ENCODE results near the gene SMOC2.

The SMOC2 gene

GRCh38 chr6:168499045-168499650 lies 58.2 kb downstream of the SMOC2 start:
- no peak for DNase-seq
- H3K36me3 Mint-ChIP-seq (ENCODE audit: low read depth), result no peaks in the 10 kb centered on the region
- no peak overlapping the region for H3K27ac Mint-ChIP-seq
- no peaks in the 10 kb centered on the region for H3K9me3 Mint-ChIP-seq
- no peak overlapping the region for H3K4me3 Mint-ChIP-seq
- peaks cover 8% of the 10 kb centered on the region for H3K27me3 Mint-ChIP-seq
- H3K4me1 Mint-ChIP-seq (ENCODE audit: low read depth), result no peaks in the 10 kb centered on the region

DNA sequence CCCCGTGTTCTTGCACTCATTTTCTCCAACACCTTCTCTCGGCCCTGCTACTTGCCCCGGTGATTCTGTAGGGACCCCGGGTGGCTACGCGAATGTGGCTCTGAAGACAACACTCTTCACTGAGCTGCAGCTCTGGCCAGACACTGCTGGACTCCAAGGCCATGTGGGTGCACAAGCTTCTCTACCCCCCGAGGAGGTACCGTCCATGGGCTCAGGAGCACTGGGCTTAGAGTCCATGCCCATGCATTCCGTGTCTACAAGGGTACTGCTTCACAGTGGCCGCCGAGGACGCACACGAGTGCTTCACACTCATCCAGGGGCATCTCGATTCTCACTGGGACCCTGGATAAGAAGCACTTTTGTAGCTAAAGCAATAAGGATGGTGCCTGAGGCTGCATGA lies 59.5 kb downstream of the SMOC2 start:
- H3K4me1 Mint-ChIP-seq (ENCODE audit: low read depth), result no peaks in the 10 kb centered on the region
- DNase-seq, result no peak
- H3K27me3 Mint-ChIP-seq, result peaks cover 8% of the 10 kb centered on the region
- no peaks in the 10 kb centered on the region for H3K9me3 Mint-ChIP-seq
- no peaks in the 10 kb centered on the region for H3K36me3 Mint-ChIP-seq (ENCODE audit: low read depth)
- no peak overlapping the region for H3K4me3 Mint-ChIP-seq
- no peak overlapping the region for H3K27ac Mint-ChIP-seq

DNA sequence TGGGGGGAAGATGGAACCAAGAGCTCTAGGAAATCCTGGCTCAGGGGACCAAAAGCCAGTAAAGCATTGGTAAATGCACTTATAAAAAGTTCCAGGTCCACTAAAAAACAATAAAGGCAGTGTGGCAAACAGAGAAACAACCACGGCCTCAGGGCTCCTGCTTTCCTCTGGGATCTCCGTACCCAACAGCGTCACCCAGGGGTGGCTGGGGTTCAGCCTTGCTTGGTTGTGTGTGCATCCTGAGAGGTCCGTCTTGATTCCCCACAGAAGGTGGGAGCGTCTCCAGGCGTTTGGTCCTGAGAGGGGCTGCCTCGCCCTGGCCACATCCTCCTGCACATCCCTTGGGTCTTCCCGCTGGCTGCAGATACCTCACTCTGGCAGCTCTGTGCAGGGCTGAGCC lies 60.6 kb downstream of the SMOC2 start:
- Mint-ChIP-seq H3K27ac (no peak overlapping the region), H3K4me1 (ENCODE audit: low read depth) (peaks cover 2% of the 10 kb centered on the region), H3K27me3 (peaks cover 8% of the 10 kb centered on the region), H3K4me3 (no peak overlapping the region), H3K36me3 (ENCODE audit: low read depth) (no peaks in the 10 kb centered on the region), H3K9me3 (no peaks in the 10 kb centered on the region)
- no peak for DNase-seq

GRCh38 chr6:168504366-168504765 lies 63.4 kb downstream of the SMOC2 start:
- Mint-ChIP-seq H3K4me1 (ENCODE audit: low read depth) (peaks cover 3% of the 10 kb centered on the region), H3K36me3 (ENCODE audit: low read depth) (no peaks in the 10 kb centered on the region), H3K4me3 (no peak overlapping the region), H3K9me3 (no peaks in the 10 kb centered on the region), H3K27ac (no peak overlapping the region), H3K27me3 (peaks cover 13% of the 10 kb centered on the region)
- DNase-seq, result no peak

- DNase-seq, result no peak
- H3K36me3 Mint-ChIP-seq (ENCODE audit: low read depth), result no peaks in the 10 kb centered on the region
- peaks cover 3% of the 10 kb centered on the region for H3K4me1 Mint-ChIP-seq (ENCODE audit: low read depth)
- H3K9me3 Mint-ChIP-seq, result no peaks in the 10 kb centered on the region
- peaks cover 19% of the 10 kb centered on the region for H3K27me3 Mint-ChIP-seq
- H3K4me3 Mint-ChIP-seq, result no peak overlapping the region
- no peak overlapping the region for H3K27ac Mint-ChIP-seq
Measured at GRCh38 chr6:168506460-168506859, 65.5 kb downstream of the SMOC2 start.

DNA sequence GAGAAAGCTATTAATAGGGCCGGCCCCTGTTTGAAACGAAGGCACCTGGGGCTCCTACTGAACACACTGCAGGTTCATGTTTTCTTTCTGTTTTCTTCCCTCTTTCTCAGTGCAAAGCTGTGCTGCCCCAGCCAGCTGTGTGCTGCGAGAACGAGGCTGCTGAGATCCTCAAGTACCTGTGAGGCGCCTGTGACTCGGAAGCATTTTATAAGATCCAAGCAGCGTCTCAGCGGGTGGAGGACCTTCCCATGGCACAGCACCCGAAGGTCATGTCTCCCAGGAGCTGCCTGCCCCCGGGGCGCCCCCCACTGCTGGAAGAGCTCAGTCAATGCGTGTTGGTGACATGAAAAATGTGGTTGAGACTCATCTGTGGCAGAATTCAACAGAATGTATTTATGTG lies 66.3 kb downstream of the SMOC2 start:
- Mint-ChIP-seq H3K27me3 (peaks cover 14% of the 10 kb centered on the region), H3K4me3 (no peak overlapping the region), H3K9me3 (no peaks in the 10 kb centered on the region), H3K4me1 (ENCODE audit: low read depth) (peaks cover 3% of the 10 kb centered on the region), H3K27ac (no peak overlapping the region), H3K36me3 (ENCODE audit: low read depth) (no peaks in the 10 kb centered on the region)
- DNase-seq, result no peak

DNA sequence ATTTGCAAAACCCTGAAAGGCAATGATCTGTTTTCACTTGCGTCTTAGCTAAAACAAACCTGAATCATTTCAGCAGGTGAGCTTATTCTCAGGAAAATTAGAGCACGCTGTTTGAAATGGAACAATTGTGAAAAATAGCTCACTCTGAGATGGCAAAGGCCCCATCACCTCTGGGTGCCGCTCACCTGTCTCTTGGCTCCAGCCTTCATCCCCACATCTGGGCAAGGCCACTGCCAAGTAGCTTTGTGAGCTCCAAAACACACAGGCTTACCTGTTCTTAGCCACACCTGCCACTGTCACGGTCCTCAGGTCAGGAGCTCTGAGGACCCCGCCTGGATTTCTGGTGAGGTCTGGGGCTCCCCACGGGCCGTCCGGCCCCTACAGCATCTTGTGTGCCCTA lies 66.7 kb downstream of the SMOC2 start:
- Mint-ChIP-seq H3K4me1 (ENCODE audit: low read depth) (peaks cover 3% of the 10 kb centered on the region), H3K36me3 (ENCODE audit: low read depth) (no peaks in the 10 kb centered on the region), H3K27ac (no peak overlapping the region), H3K27me3 (peaks cover 13% of the 10 kb centered on the region), H3K9me3 (no peaks in the 10 kb centered on the region), H3K4me3 (no peak overlapping the region)
- DNase-seq, result no peak

DNA sequence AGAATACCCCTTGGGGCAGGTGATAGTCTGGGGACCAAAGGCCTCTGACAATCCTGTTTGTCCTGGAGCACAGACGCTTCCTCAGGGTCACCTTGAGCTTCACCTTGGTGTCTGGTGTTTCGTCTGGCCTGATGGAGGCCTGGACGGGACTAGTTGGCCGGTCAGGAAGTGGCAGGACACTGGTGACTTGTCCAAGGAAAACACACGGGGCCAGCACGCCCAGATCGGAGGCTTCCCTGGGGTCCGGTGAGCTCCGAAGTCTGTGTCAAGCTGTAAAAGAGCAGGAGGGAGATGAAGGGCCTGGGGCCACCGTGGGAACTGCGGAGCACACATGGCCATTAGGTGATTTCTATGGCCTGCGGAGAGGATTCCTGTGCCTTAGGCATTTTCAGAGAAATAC lies 67.9 kb downstream of the SMOC2 start:
- Mint-ChIP-seq H3K4me3 (no peak overlapping the region), H3K4me1 (ENCODE audit: low read depth) (peaks cover 3% of the 10 kb centered on the region), H3K9me3 (no peaks in the 10 kb centered on the region), H3K36me3 (ENCODE audit: low read depth) (no peaks in the 10 kb centered on the region), H3K27ac (no peak overlapping the region), H3K27me3 (peaks cover 13% of the 10 kb centered on the region)
- DNase-seq, result no peak

- Mint-ChIP-seq H3K4me3 (no peak overlapping the region), H3K27me3 (peaks cover 19% of the 10 kb centered on the region), H3K27ac (no peak overlapping the region), H3K36me3 (ENCODE audit: low read depth) (no peaks in the 10 kb centered on the region), H3K9me3 (no peaks in the 10 kb centered on the region), H3K4me1 (ENCODE audit: low read depth) (no peaks in the 10 kb centered on the region)
- no peak for DNase-seq
Measured at GRCh38 chr6:168513766-168514165, 72.8 kb downstream of the SMOC2 start.

GRCh38 chr6:168514216-168514615 lies 73.2 kb downstream of the SMOC2 start:
- Mint-ChIP-seq H3K4me1 (ENCODE audit: low read depth) (no peaks in the 10 kb centered on the region), H3K4me3 (no peak overlapping the region), H3K36me3 (ENCODE audit: low read depth) (no peaks in the 10 kb centered on the region), H3K27me3 (peaks cover 16% of the 10 kb centered on the region), H3K9me3 (no peaks in the 10 kb centered on the region), H3K27ac (no peak overlapping the region)
- DNase-seq, result no peak

DNA sequence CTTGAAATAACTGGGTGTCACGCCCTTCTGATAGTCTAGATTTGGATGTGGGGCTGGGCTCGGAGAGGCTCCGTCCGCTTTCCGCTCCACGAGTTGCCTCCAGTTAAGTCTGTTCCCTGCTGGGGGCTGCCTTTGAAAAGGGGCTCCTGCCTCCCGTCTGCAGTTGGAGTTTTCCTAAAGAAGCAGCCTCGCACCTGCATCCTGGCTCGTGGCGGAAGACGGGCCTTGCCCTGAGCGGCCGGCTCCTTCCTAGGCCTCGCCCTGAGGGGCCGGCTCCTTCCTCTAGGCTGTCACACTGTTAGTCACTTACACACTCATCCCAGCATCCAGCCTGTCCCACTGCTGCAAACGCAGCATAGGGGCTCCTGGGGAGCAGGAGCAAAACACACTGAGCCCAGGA lies 74.4 kb downstream of the SMOC2 start:
- Mint-ChIP-seq H3K36me3 (ENCODE audit: low read depth) (no peaks in the 10 kb centered on the region), H3K27ac (no peak overlapping the region), H3K9me3 (no peaks in the 10 kb centered on the region), H3K4me1 (ENCODE audit: low read depth) (no peaks in the 10 kb centered on the region), H3K4me3 (no peak overlapping the region), H3K27me3 (peaks cover 14% of the 10 kb centered on the region)
- DNase-seq, result no peak

GRCh38 chr6:168516944-168517741 lies 76.2 kb downstream of the SMOC2 start:
- no peak overlapping the region for H3K4me3 Mint-ChIP-seq
- H3K27me3 Mint-ChIP-seq, result peaks cover 10% of the 10 kb centered on the region
- DNase-seq, result no peak
- no peaks in the 10 kb centered on the region for H3K36me3 Mint-ChIP-seq (ENCODE audit: low read depth)
- H3K9me3 Mint-ChIP-seq, result no peaks in the 10 kb centered on the region
- H3K27ac Mint-ChIP-seq, result no peak overlapping the region
- H3K4me1 Mint-ChIP-seq (ENCODE audit: low read depth), result no peaks in the 10 kb centered on the region

DNA sequence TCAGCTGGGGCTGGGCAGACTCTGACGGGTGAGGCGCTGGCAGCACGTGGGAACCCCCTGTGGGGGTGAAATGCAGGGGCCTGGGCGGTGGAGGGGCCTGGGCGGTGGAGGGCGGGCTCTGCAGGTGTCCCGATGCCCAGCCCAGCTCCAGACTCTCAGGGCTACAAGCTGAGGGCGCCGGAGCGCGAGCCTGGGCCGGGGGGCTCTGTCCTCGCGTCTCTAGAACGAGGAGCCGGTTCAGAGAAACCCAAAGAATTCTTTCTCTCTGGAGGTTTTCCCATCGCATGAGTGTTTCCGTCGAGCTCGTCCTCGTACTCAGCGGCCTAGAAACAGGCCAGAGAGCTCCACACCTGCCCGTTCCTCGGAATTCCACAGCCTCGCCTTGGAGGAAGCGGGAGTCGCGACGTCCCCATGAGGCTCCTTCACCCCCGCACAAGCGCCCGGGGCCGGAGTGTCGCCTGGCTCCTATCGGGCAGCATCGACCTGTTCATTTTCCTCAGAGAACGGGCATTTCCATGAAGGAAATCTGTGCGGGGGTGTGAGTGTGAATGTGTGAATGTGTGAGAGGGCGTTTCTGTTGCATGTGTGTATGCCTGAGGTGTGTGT lies 76.9 kb downstream of the SMOC2 start:
- Mint-ChIP-seq H3K4me3 (no peak overlapping the region), H3K36me3 (ENCODE audit: low read depth) (no peaks in the 10 kb centered on the region), H3K27me3 (peaks cover 14% of the 10 kb centered on the region), H3K4me1 (ENCODE audit: low read depth) (no peaks in the 10 kb centered on the region), H3K27ac (no peak overlapping the region), H3K9me3 (no peaks in the 10 kb centered on the region)
- no peak for DNase-seq

GRCh38 chr6:168518348-168518745 lies 77.4 kb downstream of the SMOC2 start:
- Mint-ChIP-seq H3K4me1 (ENCODE audit: low read depth) (no peaks in the 10 kb centered on the region), H3K27me3 (peaks cover 14% of the 10 kb centered on the region), H3K4me3 (no peak overlapping the region), H3K9me3 (no peaks in the 10 kb centered on the region), H3K36me3 (ENCODE audit: low read depth) (no peaks in the 10 kb centered on the region), H3K27ac (no peak overlapping the region)
- no peak for DNase-seq

- Mint-ChIP-seq H3K9me3 (no peaks in the 10 kb centered on the region), H3K4me3 (no peak overlapping the region), H3K27ac (no peak overlapping the region), H3K36me3 (ENCODE audit: low read depth) (no peaks in the 10 kb centered on the region), H3K4me1 (ENCODE audit: low read depth) (no peaks in the 10 kb centered on the region), H3K27me3 (peaks cover 14% of the 10 kb centered on the region)
- DNase-seq, result no peak
Measured at GRCh38 chr6:168518867-168519266, 77.9 kb downstream of the SMOC2 start.
